SK-N-SH (cell line): ENCODE measurements around the gene DLEC1. TPM values are rescaled to one million over a fixed set of nuclear protein-coding genes. Genes with fewer than 3 reads are reported as not detected.

Experiments used
- CTCF ChIA-PET: fragments of 300-600, 350-600 bp; formaldehyde crosslinking; extraction: SDS; loops from one replicate; lab custom pipeline; 2021; lab: Yijun Ruan, JAX
- POLR2A ChIA-PET: fragments of 350-600 bp; sonication (Branson Sonifier 250); formaldehyde crosslinking; extraction: SDS; loops from one replicate; lab custom pipeline; 2020; ENCODE audit warnings: antibody characterized with exemption, inconsistent platforms; lab: Yijun Ruan, JAX
- DNase-seq: peaks from one replicate; pipeline ENCODE4 v3.0.0; 2012
- H2AFZ ChIP-seq: fragments of 200-600 bp; sonication (generic); 2 replicates; pipeline ENCODE4 v1.8.1; 2016; ENCODE audit warnings: antibody characterized with exemption, mild to moderate bottlenecking, low read depth
- H3F3A ChIP-seq: fragments of 200-600 bp; sonication (generic); replicated peaks from 2 replicates; pipeline ENCODE3; 2016; ENCODE audit warnings: antibody characterized with exemption, mild to moderate bottlenecking; ENCODE audit not compliant: insufficient read depth
- H3K27ac ChIP-seq, 2 experiments: fragments of 200-500 bp in 1 of 2; fragments of 200-600 bp in 1 of 2; sonication (Bioruptor generic) in 1 of 2; sonication (generic), shearing (Covaris generic) in 1 of 2; 2 replicates each; pipeline versions ENCODE4 v1.5.1 to v1.6.1; 2014 to 2016; ENCODE audit warnings: low read depth in 2 of 2, inconsistent platforms in 1 of 2, low read length in 1 of 2, mild to moderate bottlenecking in 1 of 2, mixed read lengths in 1 of 2
- H3K27me3 ChIP-seq: fragments of 200-600 bp; sonication (generic), shearing (Covaris generic); 2 replicates; pipeline ENCODE4 v1.6.1; 2016; ENCODE audit warnings: mixed run types; ENCODE audit not compliant: insufficient read depth
- H3K36me3 ChIP-seq, 2 experiments: fragments of 200-500 bp in 1 of 2; fragments of 200-600 bp in 1 of 2; sonication (Bioruptor generic) in 1 of 2; sonication (generic) in 1 of 2; replicated peaks in 1 of 2; 2 replicates each; pipeline versions ENCODE3 to v1.5.1; 2014 to 2016; ENCODE audit warnings: low read length in 1 of 2, mild to moderate bottlenecking in 1 of 2; ENCODE audit not compliant: insufficient read depth in 2 of 2, control insufficient read depth in 1 of 2
- H3K4me1 ChIP-seq, 2 experiments: fragments of 200-500 bp in 1 of 2; fragments of 200-600 bp in 1 of 2; sonication (Bioruptor generic) in 1 of 2; sonication (generic), shearing (Covaris generic) in 1 of 2; 2 replicates each; pipeline versions ENCODE4 v1.5.1 to v1.6.1; 2014 to 2016; ENCODE audit warnings: low read depth in 1 of 2, low read length in 1 of 2, mixed run types in 1 of 2; ENCODE audit not compliant: insufficient read depth in 2 of 2, control insufficient read depth in 1 of 2
- H3K4me2 ChIP-seq: fragments of 200-600 bp; sonication (generic), shearing (Covaris generic); 2 replicates; pipeline ENCODE4 v1.6.1; 2017; ENCODE audit warnings: mixed run types
- H3K4me3 ChIP-seq, 2 experiments: fragments of 200-500 bp in 1 of 2; fragments of 200-600 bp in 1 of 2; sonication (Bioruptor generic) in 1 of 2; sonication (generic), shearing (Covaris generic) in 1 of 2; 2 replicates each; pipeline versions ENCODE4 v1.5.1 to v1.8.1; 2014 to 2016; ENCODE audit warnings: low read depth in 2 of 2, inconsistent platforms in 1 of 2, low read length in 1 of 2, mild to moderate bottlenecking in 1 of 2, mixed read lengths in 1 of 2, moderate library complexity in 1 of 2
- H3K79me2 ChIP-seq: fragments of 200-600 bp; sonication (generic); 2 replicates; pipeline ENCODE4 v1.8.1; 2017; ENCODE audit warnings: mild to moderate bottlenecking; ENCODE audit not compliant: insufficient read depth
- H3K9ac ChIP-seq: fragments of 200-600 bp; sonication (generic); 2 replicates; pipeline ENCODE4 v1.6.1; 2017; ENCODE audit warnings: mixed run types
- H3K9me2 ChIP-seq: fragments of 200-600 bp; sonication (generic); 2 replicates; pipeline ENCODE4 v1.6.1; 2017; ENCODE audit warnings: mixed run types
- H3K9me3 ChIP-seq: fragments of 200-600 bp; sonication (generic); 2 replicates; pipeline ENCODE4 v1.6.1; 2017; ENCODE audit warnings: mixed run types, mild to moderate bottlenecking, moderate library complexity
- H4K20me1 ChIP-seq: fragments of 200-600 bp; sonication (generic); 2 replicates; pipeline ENCODE4 v1.6.1; 2017; ENCODE audit warnings: mild to moderate bottlenecking, mixed run types; ENCODE audit not compliant: insufficient read depth
- EP300 ChIP-seq, 2 experiments: IDR thresholded peaks; 2 replicates each; pipeline versions ENCODE4 v1.4.0 to v1.6.1; 2012; ENCODE audit warnings: borderline replicate concordance in 1 of 2, low read depth in 1 of 2, low read length in 1 of 2
- FOXJ3 ChIP-seq: sonication (generic); formaldehyde crosslinking; IDR thresholded peaks from 2 replicates; pipeline ENCODE4 v1.5.1; 2020; ENCODE audit warnings: mild to moderate bottlenecking, missing genetic modification reagents
- GABPA ChIP-seq: IDR thresholded peaks from 2 replicates; pipeline ENCODE4 v1.4.0; 2012; ENCODE audit warnings: low read depth, mild to moderate bottlenecking
- JUND ChIP-seq: IDR thresholded peaks from 2 replicates; pipeline ENCODE4 v1.4.0; 2012
- MEF2A ChIP-seq: IDR thresholded peaks from 2 replicates; pipeline ENCODE4 v1.4.0; 2012; ENCODE audit warnings: low read depth, borderline replicate concordance
- MXI1 ChIP-seq: IDR thresholded peaks from 2 replicates; pipeline ENCODE4 v1.6.1; 2012; ENCODE audit warnings: mild to moderate bottlenecking, low read depth, low read length, improper control_type of control experiment
- NFIC ChIP-seq: IDR thresholded peaks from 2 replicates; pipeline ENCODE4 v1.4.0; 2012; ENCODE audit warnings: borderline replicate concordance
- NRF1 ChIP-seq: IDR thresholded peaks from 2 replicates; pipeline ENCODE4 v1.6.1; 2012; ENCODE audit warnings: low read depth, mild to moderate bottlenecking, low read length
- POLR2AphosphoS5 ChIP-seq: IDR thresholded peaks from 2 replicates; pipeline ENCODE4 v1.6.1; 2012; ENCODE audit warnings: low read depth, low read length
- REST ChIP-seq: IDR thresholded peaks from 2 replicates; pipeline ENCODE4 v1.6.1; 2012; ENCODE audit warnings: mild to moderate bottlenecking, low read depth, low read length, moderate library complexity
- RFX5 ChIP-seq: IDR thresholded peaks from 2 replicates; pipeline ENCODE4 v1.6.1; 2012; ENCODE audit warnings: mild to moderate bottlenecking, improper control_type of control experiment, low read length
- SMC3 ChIP-seq: IDR thresholded peaks from 2 replicates; pipeline ENCODE4 v1.6.1; 2012; ENCODE audit warnings: low read depth, low read length, improper control_type of control experiment
- TAF1 ChIP-seq: IDR thresholded peaks from 2 replicates; pipeline ENCODE4 v1.6.1; 2012; ENCODE audit warnings: low read depth, mild to moderate bottlenecking, low read length, moderate library complexity, borderline replicate concordance
- TCF12 ChIP-seq: IDR thresholded peaks from 2 replicates; pipeline ENCODE4 v1.4.0; 2012
- USF1 ChIP-seq: IDR thresholded peaks from 2 replicates; pipeline ENCODE4 v1.4.0; 2012; ENCODE audit warnings: low read depth, borderline replicate concordance
- USF2 ChIP-seq: fragments of 150-350 bp; IDR thresholded peaks from 2 replicates; pipeline ENCODE4 v1.6.1; 2017; ENCODE audit warnings: antibody characterized with exemption, low read length, low read depth, borderline replicate concordance
- ZBTB33 ChIP-seq: IDR thresholded peaks from 2 replicates; pipeline ENCODE4 v1.4.0; 2012; ENCODE audit warnings: low read depth, borderline replicate concordance
- WGBS: methylation state at CpG from one replicate; pipeline ENCODE4 v1.1.6; 2017; ENCODE audit warnings: low lambda C conversion rate; 5-methylcytosine and 5-hydroxymethylcytosine counted together
- polyA plus RNA-seq, 3 experiments: library from polyadenylated mRNA; depleted of rRNA; stranded (reverse); fragments of >200 nt; gene quantifications; 2 replicates each; pipeline ENCODE4 v1.2.3, GENCODE V29; 2012

DLEC1 gene
- polyA plus RNA-seq, 1 of the 3 experiments (the other 2 are of a cell fraction) = 0.02 TPM

- TF ChIP-seq USF1 = no peak
- no peak for TF ChIP-seq NFIC
- no peak for TF ChIP-seq RFX5
- TF ChIP-seq, all 33 proteins: peak for 0
Observed at GRCh38 chr3:38116471-38117162, 77.6 kb downstream of the DLEC1 start (continued).

- WGBS = 81% methylated on average over 8 of the region's 10 CpGs
- no peak overlapping the region for H3K4me3 ChIP-seq
- H3K9me2 ChIP-seq = no peaks in the 10 kb centered on the region
- no peaks in the 10 kb centered on the region for H3F3A ChIP-seq
- no peaks in the 10 kb centered on the region for H3K79me2 ChIP-seq
- TF ChIP-seq TAF1 (no peak), USF1 (no peak), ZBTB33 (no peak), POLR2AphosphoS5 (no peak), MXI1 (no peak), JUND (no peak), REST (no peak), FOXJ3 (no peak), NRF1 (no peak), GABPA (no peak), NFIC (no peak), USF2 (no peak), TCF12 (no peak), EP300 (IDR thresholded peaks at IDR 0.05; ENCODE audit: borderline replicate concordance in 1 of 2, low read depth in 1 of 2, low read length in 1 of 2) (no peak), MEF2A (no peak), SMC3 (no peak), RFX5 (no peak)
- no peaks in the 10 kb centered on the region for H4K20me1 ChIP-seq
- H2AFZ ChIP-seq = no peak overlapping the region
- H3K9me3 ChIP-seq = no peaks in the 10 kb centered on the region
- CTCF ChIA-PET = interaction anchor here (0.6 to 4.8 kb wide), 11 partner anchors 9 to 544 kb away, joined by 3 to 27 read pairs (median 7); partner anchors contain the start of gene XYLB
- H3K36me3 ChIP-seq = peaks cover 0 to 11% of the 10 kb centered on the region in 2 experiments
- DNase-seq = no peak
- no peaks in the 10 kb centered on the region for H3K27me3 ChIP-seq
- H3K27ac ChIP-seq = no peak overlapping the region
- POLR2A ChIA-PET = interaction anchor here (1.0 kb wide), 1 partner anchor 227 kb away, joined by 3 read pairs; no protein-coding TSS in a partner anchor
- no peaks in the 10 kb centered on the region for H3K4me1 ChIP-seq
- H3K9ac ChIP-seq = no peak overlapping the region
- no peak overlapping the region for H3K4me2 ChIP-seq
Observed at GRCh38 chr3:38117163-38117716, 78.2 kb downstream of the DLEC1 start.
